AG04450 (cell line): ENCODE results near the gene FAM83G. TPM values are rescaled to one million over a fixed set of nuclear protein-coding genes. Genes with fewer than 3 reads are reported as not detected.

Source experiments
- CTCF ChIA-PET: fragments of 300-600, 350-600 bp; formaldehyde crosslinking; extraction: SDS; loops from one replicate; lab custom pipeline; 2022; ENCODE audit warnings: antibody characterized with exemption, inconsistent platforms; lab: Charles Lee
- POLR2A ChIA-PET: fragments of 350-600 bp; formaldehyde crosslinking; extraction: SDS; loops from one replicate; lab custom pipeline; 2021; ENCODE audit warnings: antibody characterized with exemption, inconsistent platforms; lab: Yijun Ruan, JAX
- DNase-seq: peaks from one replicate; pipeline ENCODE4 v3.0.0-alpha.2; 2011; ENCODE audit warnings: low read depth, low spot score
- H3K27ac ChIP-seq: one replicate; pipeline ENCODE4 v1.5.1; 2012; ENCODE audit warnings: low read depth, low read length, control low read depth
- H3K27me3 ChIP-seq: one replicate; pipeline ENCODE4 v1.6.0; 2012; ENCODE audit warnings: low read length; ENCODE audit not compliant: control insufficient read depth, insufficient read depth
- H3K4me3 ChIP-seq: 2 replicates; pipeline ENCODE4 v1.5.1; 2011; ENCODE audit warnings: mild to moderate bottlenecking, low read depth, low read length, control low read depth
- H3K9me3 ChIP-seq: 2 replicates; pipeline ENCODE4 v1.5.1; 2012; ENCODE audit warnings: low read length; ENCODE audit not compliant: control insufficient read depth, insufficient read depth
- polyA plus RNA-seq: library from polyadenylated mRNA; depleted of rRNA; stranded (reverse); fragments of >200 nt; gene quantifications from 2 replicates; pipeline ENCODE4 v1.2.3, GENCODE V29; 2011; rRNA removed
- small RNA-seq: library from RNA; depleted of rRNA; stranded (forward); fragments of <200 nt; gene quantifications from one replicate; pipeline ENCODE3, GENCODE V24; 2012; ENCODE audit warnings: low read depth; ENCODE audit not compliant: insufficient read length
- TF ChIP-seq, protein P1 (sequence below): IDR thresholded peaks from 2 replicates; pipeline ENCODE4 v1.5.1; 2011; ENCODE audit warnings: low read depth, low read length, control low read depth, inconsistent platforms

FAM83G gene
- polyA plus RNA-seq, 1 experiment: 4.8 TPM

DNA sequence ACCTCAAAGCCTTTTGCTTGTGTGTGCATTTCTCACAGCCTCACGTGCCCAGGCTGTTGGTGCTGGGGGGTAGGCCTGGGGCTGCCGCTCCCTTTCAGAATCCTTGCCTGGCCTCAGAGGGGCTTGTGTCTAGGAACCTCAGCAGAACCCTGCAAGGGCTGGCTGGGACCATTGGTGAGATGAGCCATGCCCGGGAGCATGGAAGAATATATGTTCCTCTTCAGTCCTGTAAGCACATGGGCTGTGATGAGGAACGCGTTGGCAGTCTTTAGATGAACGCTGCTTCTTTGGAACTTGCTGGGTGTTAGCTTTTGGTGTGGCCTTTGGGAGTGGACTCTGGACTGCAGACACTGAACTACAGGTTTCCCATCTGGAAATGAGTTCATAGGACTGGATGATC, 84.6 kb downstream of the FAM83G start:
- DNase-seq: no peak
- TF ChIP-seq, protein P1, sequence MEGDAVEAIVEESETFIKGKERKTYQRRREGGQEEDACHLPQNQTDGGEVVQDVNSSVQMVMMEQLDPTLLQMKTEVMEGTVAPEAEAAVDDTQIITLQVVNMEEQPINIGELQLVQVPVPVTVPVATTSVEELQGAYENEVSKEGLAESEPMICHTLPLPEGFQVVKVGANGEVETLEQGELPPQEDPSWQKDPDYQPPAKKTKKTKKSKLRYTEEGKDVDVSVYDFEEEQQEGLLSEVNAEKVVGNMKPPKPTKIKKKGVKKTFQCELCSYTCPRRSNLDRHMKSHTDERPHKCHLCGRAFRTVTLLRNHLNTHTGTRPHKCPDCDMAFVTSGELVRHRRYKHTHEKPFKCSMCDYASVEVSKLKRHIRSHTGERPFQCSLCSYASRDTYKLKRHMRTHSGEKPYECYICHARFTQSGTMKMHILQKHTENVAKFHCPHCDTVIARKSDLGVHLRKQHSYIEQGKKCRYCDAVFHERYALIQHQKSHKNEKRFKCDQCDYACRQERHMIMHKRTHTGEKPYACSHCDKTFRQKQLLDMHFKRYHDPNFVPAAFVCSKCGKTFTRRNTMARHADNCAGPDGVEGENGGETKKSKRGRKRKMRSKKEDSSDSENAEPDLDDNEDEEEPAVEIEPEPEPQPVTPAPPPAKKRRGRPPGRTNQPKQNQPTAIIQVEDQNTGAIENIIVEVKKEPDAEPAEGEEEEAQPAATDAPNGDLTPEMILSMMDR: no peak
- H3K9me3 ChIP-seq: no peaks in the 10 kb centered on the region
- no peaks in the 10 kb centered on the region for H3K27me3 ChIP-seq
- ChIA-PET CTCF (no interaction called here), POLR2A (no interaction called here)
- no peak overlapping the region for H3K27ac ChIP-seq
- no peak overlapping the region for H3K4me3 ChIP-seq

Small RNAs within 50 kb of the gene (small RNA-seq; reads per million reads assigned to genes)
- gene AC090286.3 (not detected), gene RF00324 (not detected)

Other genes with a start within 250 kb of the FAM83G start
- gene TVP23B, start 223.6 kb downstream of the FAM83G start, polyA plus RNA-seq: 37.9 and 58.9 TPM in 2 replicates
- 27.3 and 33.9 TPM in 2 replicates for gene PRPSAP2, start 146.6 kb downstream of the FAM83G start, polyA plus RNA-seq
- not detected in 2 replicates for gene SLC5A10, start 52.6 kb downstream of the FAM83G start, polyA plus RNA-seq
- 0.04 and 0.15 TPM in 2 replicates for gene GRAP, start 42.2 kb upstream of the FAM83G start, polyA plus RNA-seq
- not detected in 2 replicates for gene GRAPL, start 122.8 kb upstream of the FAM83G start, polyA plus RNA-seq
- 25.7 and 27.9 TPM in 2 replicates for gene EPN2, start 232.6 kb upstream of the FAM83G start, polyA plus RNA-seq